GM10266 (cell line): Measurements from ENCODE around the gene CACNA1C.

Experiments used
- DNase-seq: peaks from one replicate; pipeline ENCODE4 v3.0.0; 2012; ENCODE audit errors: extremely low spot score
- TF ChIP-seq, protein P1 (sequence below): IDR thresholded peaks from 2 replicates; pipeline ENCODE4 v1.5.1; 2012; ENCODE audit warnings: mild to moderate bottlenecking, low read depth; ENCODE audit not compliant: control insufficient read depth, insufficient read depth; ENCODE audit errors: missing control alignments

The CACNA1C gene

DNA sequence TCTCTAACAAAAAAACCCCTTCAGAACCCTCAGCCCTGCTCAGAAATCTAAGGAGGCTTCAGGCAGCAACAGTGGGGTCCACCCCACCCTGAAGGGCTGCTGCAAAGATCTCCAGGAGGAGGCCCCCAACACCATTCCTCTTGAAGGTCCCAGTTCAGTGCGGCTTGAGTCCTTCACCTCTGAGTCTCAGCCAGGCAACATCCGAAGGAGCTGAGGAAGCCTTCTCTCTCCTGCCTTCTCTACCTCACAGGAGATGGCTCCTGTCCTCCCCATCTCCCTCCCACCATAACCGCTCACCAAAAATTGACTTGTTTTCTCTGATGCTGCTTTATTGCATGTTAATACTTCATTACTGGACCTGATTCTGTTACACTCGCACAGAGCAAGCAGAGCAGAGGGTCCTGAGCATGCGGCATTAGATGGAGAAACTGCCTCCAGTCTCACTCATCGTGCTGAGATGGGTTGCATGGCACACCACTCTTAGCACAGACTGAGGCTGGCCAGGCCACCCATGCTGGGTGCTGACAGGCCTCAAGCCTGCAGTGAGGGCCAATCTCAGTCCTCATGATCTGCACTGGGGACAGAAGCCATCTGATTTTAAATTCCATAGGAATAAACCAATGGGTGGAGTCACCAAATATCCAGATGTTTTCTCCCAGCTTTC is 224.8 kb downstream of the CACNA1C start:
- TF ChIP-seq, protein P1, sequence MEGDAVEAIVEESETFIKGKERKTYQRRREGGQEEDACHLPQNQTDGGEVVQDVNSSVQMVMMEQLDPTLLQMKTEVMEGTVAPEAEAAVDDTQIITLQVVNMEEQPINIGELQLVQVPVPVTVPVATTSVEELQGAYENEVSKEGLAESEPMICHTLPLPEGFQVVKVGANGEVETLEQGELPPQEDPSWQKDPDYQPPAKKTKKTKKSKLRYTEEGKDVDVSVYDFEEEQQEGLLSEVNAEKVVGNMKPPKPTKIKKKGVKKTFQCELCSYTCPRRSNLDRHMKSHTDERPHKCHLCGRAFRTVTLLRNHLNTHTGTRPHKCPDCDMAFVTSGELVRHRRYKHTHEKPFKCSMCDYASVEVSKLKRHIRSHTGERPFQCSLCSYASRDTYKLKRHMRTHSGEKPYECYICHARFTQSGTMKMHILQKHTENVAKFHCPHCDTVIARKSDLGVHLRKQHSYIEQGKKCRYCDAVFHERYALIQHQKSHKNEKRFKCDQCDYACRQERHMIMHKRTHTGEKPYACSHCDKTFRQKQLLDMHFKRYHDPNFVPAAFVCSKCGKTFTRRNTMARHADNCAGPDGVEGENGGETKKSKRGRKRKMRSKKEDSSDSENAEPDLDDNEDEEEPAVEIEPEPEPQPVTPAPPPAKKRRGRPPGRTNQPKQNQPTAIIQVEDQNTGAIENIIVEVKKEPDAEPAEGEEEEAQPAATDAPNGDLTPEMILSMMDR: no peak

DNA sequence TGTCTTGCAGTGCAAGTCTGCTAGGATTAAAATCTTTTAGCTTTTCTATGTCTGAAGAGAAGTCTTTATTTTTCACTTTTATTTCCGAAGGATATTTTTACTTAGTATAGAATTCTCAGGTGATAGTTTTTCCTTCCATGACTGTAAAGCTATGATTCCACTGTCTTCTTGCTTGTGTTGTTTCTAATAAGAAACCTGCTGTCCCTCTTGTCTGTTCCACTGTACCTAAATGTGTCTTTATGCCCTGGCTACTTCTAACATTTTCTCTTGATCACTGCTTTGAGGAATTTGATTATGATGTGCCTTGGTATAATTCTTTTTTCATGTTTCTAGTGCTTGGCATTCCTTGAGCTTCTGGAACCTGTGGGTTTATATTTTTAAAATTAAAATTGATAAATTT is 228.7 kb downstream of the CACNA1C start:
- TF ChIP-seq, protein P1: no peak
- no peak for DNase-seq

More for the DNA sequence above, 224.8 kb downstream of the CACNA1C start:
- DNase-seq: no peak

DNA sequence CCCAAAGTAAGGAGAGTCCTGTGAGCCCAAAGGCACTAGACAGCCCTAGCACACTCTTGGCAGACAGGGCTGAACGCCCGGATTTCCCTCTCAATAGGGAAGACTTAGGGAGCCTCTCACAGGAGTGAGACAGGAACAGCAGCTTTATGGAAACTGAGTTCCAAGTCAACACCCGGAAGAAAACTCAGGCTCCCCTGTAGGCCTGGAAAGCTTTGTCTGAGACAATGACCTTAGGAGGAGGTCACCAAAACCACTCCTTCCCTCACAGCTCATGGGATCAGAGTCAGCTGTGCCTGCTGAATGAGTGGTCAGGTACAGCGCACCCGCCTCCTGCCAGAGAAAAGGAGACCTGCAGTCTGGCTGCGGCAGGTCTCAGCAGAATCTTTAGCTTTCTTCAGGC is 229.5 kb downstream of the CACNA1C start:
- DNase-seq: no peak
- TF ChIP-seq, protein P1: no peak

DNA sequence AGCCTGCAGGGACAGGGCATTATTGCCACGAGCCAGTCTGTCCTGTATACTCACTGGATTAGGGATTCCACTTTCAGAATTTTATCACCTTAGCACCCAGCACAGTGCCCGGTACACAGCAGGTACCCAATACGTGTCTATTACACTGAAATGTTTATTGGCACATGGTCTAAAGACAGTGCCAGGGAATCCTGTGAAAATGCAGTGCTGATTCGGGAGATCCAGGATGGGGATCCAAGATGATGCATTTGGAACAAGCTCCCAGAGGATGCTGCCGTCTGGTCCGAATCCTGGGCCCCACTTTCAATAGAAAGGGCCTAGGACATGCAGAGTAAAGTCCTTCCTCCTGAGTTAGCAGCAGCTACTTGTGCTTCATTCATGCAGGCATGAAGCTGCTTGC is 230.7 kb downstream of the CACNA1C start:
- no peak for DNase-seq
- TF ChIP-seq, protein P1: no peak

DNA sequence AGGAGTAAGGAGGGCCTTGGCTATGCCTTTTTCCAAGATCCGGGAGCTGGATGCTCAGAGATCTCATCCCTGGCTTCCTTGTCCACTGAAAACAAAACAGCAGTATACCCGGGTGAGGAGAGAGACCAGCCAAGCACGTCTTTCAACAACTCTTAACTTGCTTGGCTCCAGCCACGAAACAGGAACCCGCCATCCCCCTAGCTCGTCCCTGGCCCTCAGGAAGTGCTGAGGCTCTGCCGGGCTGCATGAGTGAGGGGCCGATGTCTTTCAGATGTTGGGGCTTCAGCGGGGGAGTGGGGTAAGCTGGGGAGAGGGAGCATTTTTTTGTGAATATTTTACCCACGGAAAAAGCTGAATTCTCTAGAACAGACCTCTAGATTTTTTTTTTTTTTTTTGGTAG is 231.1 kb downstream of the CACNA1C start:
- TF ChIP-seq, protein P1: no peak
- no peak for DNase-seq

DNA sequence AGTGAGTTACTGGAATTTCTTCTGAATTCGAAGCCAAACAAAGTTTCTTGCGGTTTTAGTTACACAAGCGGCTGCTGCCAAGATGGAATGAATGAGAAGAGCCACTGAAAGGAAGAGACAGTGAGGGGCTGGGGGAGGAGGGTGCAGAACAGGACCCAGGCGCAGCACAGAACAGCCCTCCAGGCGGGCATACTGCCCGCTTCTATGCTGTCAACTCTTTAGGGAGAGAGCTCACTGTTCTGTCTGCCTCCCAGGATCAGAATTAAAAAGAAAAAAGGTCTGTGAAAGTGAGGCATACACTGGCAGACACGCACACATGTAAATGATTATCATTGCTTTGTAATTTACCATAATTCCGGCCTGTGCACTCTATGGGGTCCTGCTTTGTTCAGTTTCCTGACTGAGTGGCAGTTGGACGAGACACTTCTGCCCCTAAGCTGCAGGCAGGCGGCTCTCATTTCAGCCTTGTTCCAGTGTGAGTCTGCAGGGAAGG is 231.6 kb downstream of the CACNA1C start:
- DNase-seq: no peak
- TF ChIP-seq, protein P1: no peak

DNA sequence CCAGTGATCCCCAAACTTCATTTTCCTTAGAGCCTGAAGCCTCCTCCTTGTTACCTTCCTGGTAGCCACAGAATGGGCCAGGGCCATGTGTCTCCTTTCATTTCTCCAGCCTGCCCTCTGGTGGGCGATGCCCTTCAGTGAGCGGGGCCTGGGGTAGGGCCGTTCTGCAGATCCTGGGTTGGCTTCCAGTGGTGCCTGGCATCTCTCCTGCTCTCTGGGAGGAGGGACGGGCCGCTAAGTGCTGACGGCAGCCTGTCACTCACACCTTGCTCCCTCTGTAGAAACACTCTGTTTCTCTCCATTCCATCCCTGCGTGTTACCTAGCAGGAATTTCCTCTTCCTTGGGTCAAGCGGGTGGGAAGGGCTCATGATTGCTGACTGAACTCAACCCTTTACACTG is 232.1 kb downstream of the CACNA1C start:
- TF ChIP-seq, protein P1: peak; percentile 53
- DNase-seq: peak; percentile 38
